GM19455 (cell line): ENCODE data around the gene GIMAP8.
"Not testable (repeated sequence)": the region's sequence is repeated elsewhere in the genome, so short reads cannot be mapped to it uniquely, and the experiment has no call there.

Experiments used
- ATAC-seq: cut with Tn5 transposase; IDR thresholded peaks from one replicate; pipeline ENCODE4 v1.9.1; 2021; ENCODE audit not compliant: unreplicated experiment

The GIMAP8 gene

GRCh38 chr7:150507947-150508602, 57.6 kb downstream of the GIMAP8 start:
- ATAC-seq: no peak

- ATAC-seq: no peak
Measured at GRCh38 chr7:150511048-150511447, 60.6 kb downstream of the GIMAP8 start.

- no peak for ATAC-seq
Measured at GRCh38 chr7:150513758-150514157, 63.3 kb downstream of the GIMAP8 start.

GRCh38 chr7:150514748-150515222, 64.4 kb downstream of the GIMAP8 start, which contains the start of gene GIMAP7:
GIMAP7 (plus strand) TSS chr7:150514872; CDS start chr7:150519975, 5,103 bp downstream.
- ATAC-seq: peak; percentile 74

- peak; percentile 28 for ATAC-seq
Measured at GRCh38 chr7:150515248-150516147, 65.1 kb downstream of the GIMAP8 start.

- no peak for ATAC-seq
Measured at GRCh38 chr7:150516956-150517745, 66.7 kb downstream of the GIMAP8 start.

- no peak for ATAC-seq
Measured at GRCh38 chr7:150519310-150519709, 68.9 kb downstream of the GIMAP8 start.

- no peak for ATAC-seq
Measured at GRCh38 chr7:150520145-150520544, 69.7 kb downstream of the GIMAP8 start.

- not testable (repeated sequence) for ATAC-seq
Measured at GRCh38 chr7:150522931-150523330, 72.5 kb downstream of the GIMAP8 start.

- no peak for ATAC-seq
Measured at GRCh38 chr7:150524018-150524417, 73.6 kb downstream of the GIMAP8 start.
